Spleen (tissue), 13 donors: Measurements from ENCODE around the gene PROB1. TPM values are rescaled to one million over a fixed set of nuclear protein-coding genes. Genes with fewer than 3 reads are reported as not detected.
"Not testable (repeated sequence)": the region's sequence is repeated elsewhere in the genome, so short reads cannot be mapped to it uniquely, and the experiment has no call there.

Experiments
- DNase-seq: peaks from one replicate; pipeline ENCODE4 v3.0.0-alpha.2; 2020
- H3K27ac ChIP-seq, 8 donors: fragments of 200-600 bp; sonication (generic) in 7 of 8; 1 replicate in 4 of 8; 2 replicates in 4 of 8; pipeline versions ENCODE4 v1.5.0 to v1.8.0; 2016 to 2021; ENCODE audit warnings: inconsistent platforms in 4 of 8, mild to moderate bottlenecking in 4 of 8, moderate library complexity in 1 of 8
- H3K27me3 ChIP-seq, 7 donors: fragments of 200-600 bp; sonication (generic) in 6 of 7; replicated peaks in 1 of 7; 1 replicate in 4 of 7; 2 replicates in 3 of 7; pipeline versions ENCODE4 v1.5.0 to v1.8.0; 2016 to 2021; ENCODE audit warnings: inconsistent platforms in 3 of 7, mild to moderate bottlenecking in 1 of 7
- H3K36me3 ChIP-seq, 6 donors: fragments of 200-600 bp; sonication (generic) in 5 of 6; 1 replicate in 4 of 6; 2 replicates in 2 of 6; pipeline versions ENCODE4 v1.5.0 to v1.8.0; 2016 to 2021; ENCODE audit warnings: inconsistent platforms in 2 of 6
- H3K4me1 ChIP-seq, 6 donors: fragments of 200-600 bp; sonication (generic) in 5 of 6; 1 replicate in 3 of 6; 2 replicates in 3 of 6; pipeline versions ENCODE4 v1.5.0 to v1.8.0; 2016 to 2021; ENCODE audit warnings: inconsistent platforms in 3 of 6
- H3K4me3 ChIP-seq, 8 donors: fragments of 200-600 bp; sonication (generic) in 7 of 8; 1 replicate in 4 of 8; 2 replicates in 4 of 8; pipeline versions ENCODE4 v1.5.0 to v1.8.0; 2016 to 2021; ENCODE audit warnings: inconsistent platforms in 4 of 8, mild to moderate bottlenecking in 4 of 8, moderate library complexity in 2 of 8
- H3K9me3 ChIP-seq, 8 donors: fragments of 200-600 bp; sonication (generic) in 7 of 8; 1 replicate in 4 of 8; 2 replicates in 4 of 8; pipeline versions ENCODE4 v1.5.0 to v1.8.0; 2016 to 2021; ENCODE audit warnings: inconsistent platforms in 4 of 8
- POLR2A ChIP-seq, 3 donors: fragments of 450-650 bp; IDR thresholded peaks; one replicate each; pipeline ENCODE4 v1.5.1; 2017; ENCODE audit warnings: antibody characterized with exemption in 3 of 3, mild to moderate bottlenecking in 1 of 3
- POLR2AphosphoS5 ChIP-seq, 3 donors: sonication (generic); formaldehyde crosslinking; IDR thresholded peaks; one replicate each; pipeline ENCODE4 v1.5.1; 2017; ENCODE audit warnings: antibody characterized with exemption in 3 of 3
- WGBS, 5 donors: extraction: QIAGEN DNeasy Blood & Tissue Kit in 3 of 5; methylation state at CpG; one replicate each; pipeline versions ENCODE4 v1.1.5 to v1.1.7; 2013 to 2018; 5-methylcytosine and 5-hydroxymethylcytosine counted together
- intact Hi-C: fragments of 100-400 bp; cut with DNase I; formaldehyde crosslinking; loops from one replicate; pipeline ENCODE4 v1.15.0; 2023; ENCODE audit warnings: low total_unique reads
- long read RNA-seq, 2 donors: transcript quantifications; one replicate each; lab custom pipeline, GENCODE V29; 2026
- polyA plus RNA-seq, 3 donors: library from polyadenylated mRNA; stranded (reverse); fragments of 200-250 nt; gene quantifications; one replicate each; pipeline ENCODE4 v1.2.1, GENCODE V29; 2013
- total RNA-seq, 7 donors: library from RNA; depleted of rRNA in 3 of 7; stranded (reverse); fragments of >200 nt in 3 of 7; fragmentation: NEBNext Ultra II Directional in 4 of 7; extraction: Animal tissue kit (Norgen Biotek cat#: 25700) in 4 of 7; gene quantifications; one replicate each; pipeline versions ENCODE4 v1.1.0 to v1.2.1, GENCODE V29; 2016 to 2021
- TF ChIP-seq, protein P1 (sequence below), 11 experiments: fragments of 200-600 bp in 7 of 11; fragments of 450-650 bp in 4 of 11; sonication (generic) in 4 of 11; IDR thresholded peaks in 8 of 11; conservative IDR thresholded peaks in 3 of 11; 1 replicate in 7 of 11; 2 replicates in 4 of 11; pipeline versions ENCODE4 v1.4.0 to v1.8.0; 2016 to 2021; ENCODE audit warnings: antibody characterized with exemption in 11 of 11, inconsistent platforms in 4 of 11, mild to moderate bottlenecking in 1 of 11
- donor health status: healthy with polysubstance abuse.
- donor health status: DM: no; HTN: no; CAD: no; lungs with moderate emphysema.
- donor health status: DM: no; HTN: no; CAD: no.
- donor health status: Bipolar disorder and iron deficiency.
- donor health status: healthy.
- donor health status: DM: no; HTN: no; CAD: no.
- donor health status: DM: yes; HTN: yes; CAD: no.

Gene PROB1
- total RNA-seq (1 to 10 TPM; 1.1 to 3.2 (median 2.3) TPM), polyA plus RNA-seq (1 to 10 TPM in 1 of 3 donors, under 1 TPM in 2; 0.33 to 1.3 (median 0.99) TPM)
- long read RNA-seq, donor 1, full-length matches to known transcripts: 1 of 1 reads
- long read RNA-seq, donor 1, partial matches to known transcripts: 0 of 1 reads
- long read RNA-seq, donor 1, other reads (novel, unspliced or antisense): 0 of 1 reads
- long read RNA-seq, donor 2, full-length matches to known transcripts: 2 of 2 reads
- long read RNA-seq, donor 2, partial matches to known transcripts: 0 of 2 reads
- long read RNA-seq, donor 2, other reads (novel, unspliced or antisense): 0 of 2 reads

GRCh38 chr5:139394654-139395566 is at the start of gene PROB1:
Gene PROB1 (minus strand): TSS chr5:139395104. CDS start chr5:139395081, 23 bp downstream.
- H3K36me3 ChIP-seq: peaks cover 0 to 3% (median 0%) of the 10 kb centered on the region in 6 donors
- 52 to 67% (median 63%) methylated on average over 46 to 76 of the region's 76 CpGs for WGBS, 5 donors
- TF ChIP-seq POLR2AphosphoS5 (IDR thresholded peaks at IDR 0.05) (peak; percentile 11 to 67 (median 63)), POLR2A (IDR thresholded peaks at IDR 0.05) (no peak)
- TF ChIP-seq, protein P1, sequence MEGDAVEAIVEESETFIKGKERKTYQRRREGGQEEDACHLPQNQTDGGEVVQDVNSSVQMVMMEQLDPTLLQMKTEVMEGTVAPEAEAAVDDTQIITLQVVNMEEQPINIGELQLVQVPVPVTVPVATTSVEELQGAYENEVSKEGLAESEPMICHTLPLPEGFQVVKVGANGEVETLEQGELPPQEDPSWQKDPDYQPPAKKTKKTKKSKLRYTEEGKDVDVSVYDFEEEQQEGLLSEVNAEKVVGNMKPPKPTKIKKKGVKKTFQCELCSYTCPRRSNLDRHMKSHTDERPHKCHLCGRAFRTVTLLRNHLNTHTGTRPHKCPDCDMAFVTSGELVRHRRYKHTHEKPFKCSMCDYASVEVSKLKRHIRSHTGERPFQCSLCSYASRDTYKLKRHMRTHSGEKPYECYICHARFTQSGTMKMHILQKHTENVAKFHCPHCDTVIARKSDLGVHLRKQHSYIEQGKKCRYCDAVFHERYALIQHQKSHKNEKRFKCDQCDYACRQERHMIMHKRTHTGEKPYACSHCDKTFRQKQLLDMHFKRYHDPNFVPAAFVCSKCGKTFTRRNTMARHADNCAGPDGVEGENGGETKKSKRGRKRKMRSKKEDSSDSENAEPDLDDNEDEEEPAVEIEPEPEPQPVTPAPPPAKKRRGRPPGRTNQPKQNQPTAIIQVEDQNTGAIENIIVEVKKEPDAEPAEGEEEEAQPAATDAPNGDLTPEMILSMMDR (IDR thresholded peaks at IDR 0.05 in 8 of 11, conservative IDR thresholded peaks at IDR 0.05 in 3 of 11): no peak
- H3K4me1 ChIP-seq: peaks cover 12 to 71% (median 53%) of the 10 kb centered on the region in 6 donors
- intact Hi-C loops: no loop called here
- H3K27ac ChIP-seq: peak within 1 kb of the TSS in 5 of 8 donors; percentile 20 to 84 (median 49)
- H3K9me3 ChIP-seq: no peaks in the 10 kb centered on the region
- peak; percentile 82 for DNase-seq
- H3K27me3 ChIP-seq: peaks cover 0 to 36% (median 15%) of the 10 kb centered on the region in 7 donors
- peak within 1 kb of the TSS; percentile 52 to 77 (median 67) for H3K4me3 ChIP-seq

GRCh38 chr5:139443831-139444453 is 49.0 kb upstream of the PROB1 start:
- Histone ChIP-seq H3K27me3 (no peaks in the 10 kb centered on the region), H3K4me3 (no peak overlapping the region), H3K36me3 (peaks cover 0 to 17% (median 0%) of the 10 kb centered on the region in 6 donors), H3K27ac (peak overlapping the region in 1 of 8 donors; percentile 23), H3K9me3 (no peaks in the 10 kb centered on the region), H3K4me1 (peaks cover 3 to 23% (median 8%) of the 10 kb centered on the region in 6 donors)
- intact Hi-C loops: no loop called here
- WGBS, 5 donors: 38 to 49% (median 47%) methylated on average over 4 of the region's 4 CpGs
- TF ChIP-seq, protein P1 (IDR thresholded peaks at IDR 0.05 in 8 of 11, conservative IDR thresholded peaks at IDR 0.05 in 3 of 11): no peak
- no peak for TF ChIP-seq POLR2AphosphoS5 (IDR thresholded peaks at IDR 0.05)
- TF ChIP-seq POLR2A (IDR thresholded peaks at IDR 0.05): no peak
- DNase-seq: no peak

GRCh38 chr5:139440416-139440815 is 45.5 kb upstream of the PROB1 start:
- DNase-seq, H3K27me3 ChIP-seq, H3K36me3 ChIP-seq, intact Hi-C loops, H3K4me3 ChIP-seq, H3K27ac ChIP-seq, H3K9me3 ChIP-seq: not testable (repeated sequence)
- H3K4me1 ChIP-seq: peaks cover 7 to 37% (median 14%) of the 10 kb centered on the region in 6 donors
- WGBS, 5 donors: 96 to 98% (median 97%) methylated on average over 17 of the region's 17 CpGs
